Esophagus squamous epithelium (tissue), 5 donors: Measurements from ENCODE around the gene FMNL1. TPM values are rescaled to one million over a fixed set of nuclear protein-coding genes. Genes with fewer than 3 reads are reported as not detected.
A peak's percentile ranks its signal among the peaks of the same experiment; 100 is the strongest.

Experiments used
- DNase-seq: peaks from one replicate; lab custom pipeline; 2025; lab: John Stamatoyannopoulos, UW
- H3K27ac ChIP-seq, 4 donors: fragments of 200-600 bp; sonication (generic); one replicate each; pipeline ENCODE4 v1.5.1; 2016 to 2019; ENCODE audit warnings: mild to moderate bottlenecking in 1 of 4
- H3K27me3 ChIP-seq, 4 donors: fragments of 200-600 bp; sonication (generic); 1 replicate in 3 of 4; 2 replicates in 1 of 4; pipeline versions ENCODE4 v1.5.1 to v1.6.0; 2017 to 2021; ENCODE audit warnings: antibody characterized with exemption in 1 of 4
- H3K36me3 ChIP-seq, 3 donors: fragments of 200-600 bp; sonication (generic); one replicate each; pipeline ENCODE4 v1.5.1; 2016 to 2019
- H3K4me1 ChIP-seq, 3 donors: fragments of 200-600 bp; sonication (generic); one replicate each; pipeline ENCODE4 v1.5.1; 2017 to 2019
- H3K4me3 ChIP-seq, 4 donors: fragments of 200-600 bp; sonication (generic); 1 replicate in 3 of 4; 2 replicates in 1 of 4; pipeline ENCODE4 v1.5.1; 2016 to 2019; ENCODE audit warnings: mild to moderate bottlenecking in 2 of 4, moderate library complexity in 1 of 4
- H3K9me3 ChIP-seq, 3 donors: fragments of 200-600 bp; sonication (generic); one replicate each; pipeline ENCODE4 v1.5.1; 2016 to 2019
- POLR2A ChIP-seq, 4 donors: fragments of 450-650 bp; IDR thresholded peaks; one replicate each; pipeline ENCODE4 v1.6.1; 2017; ENCODE audit warnings: antibody characterized with exemption in 4 of 4, mild to moderate bottlenecking in 4 of 4, moderate library complexity in 3 of 4
- WGBS, 2 donors: methylation state at CpG; one replicate each; pipeline ENCODE4 v1.1.5; 2018; 5-methylcytosine and 5-hydroxymethylcytosine counted together
- intact Hi-C: fragments of 100-400 bp; cut with DNase I; formaldehyde crosslinking; loops from one replicate; pipeline ENCODE4 v1.15.0; 2022
- total RNA-seq, 4 donors: library from RNA; depleted of rRNA; stranded (reverse); fragments of >200 nt; gene quantifications; one replicate each; pipeline ENCODE4 v1.1.0, GENCODE V29; 2016
- TF ChIP-seq, protein P1 (sequence below), 6 experiments: fragments of 450-650 bp in 4 of 6; fragments of 200-600 bp in 2 of 6; sonication (generic) in 2 of 6; IDR thresholded peaks; one replicate each; pipeline ENCODE4 v1.5.1; 2016 to 2019; ENCODE audit warnings: antibody characterized with exemption in 6 of 6, mild to moderate bottlenecking in 4 of 6, moderate library complexity in 4 of 6
- donor health status: DM: yes; HTN: yes; CAD: no.

The FMNL1 gene
- total RNA-seq, 4 donors from 2014 or later: 3.5 to 16.8 (median 6.9) TPM

DNA sequence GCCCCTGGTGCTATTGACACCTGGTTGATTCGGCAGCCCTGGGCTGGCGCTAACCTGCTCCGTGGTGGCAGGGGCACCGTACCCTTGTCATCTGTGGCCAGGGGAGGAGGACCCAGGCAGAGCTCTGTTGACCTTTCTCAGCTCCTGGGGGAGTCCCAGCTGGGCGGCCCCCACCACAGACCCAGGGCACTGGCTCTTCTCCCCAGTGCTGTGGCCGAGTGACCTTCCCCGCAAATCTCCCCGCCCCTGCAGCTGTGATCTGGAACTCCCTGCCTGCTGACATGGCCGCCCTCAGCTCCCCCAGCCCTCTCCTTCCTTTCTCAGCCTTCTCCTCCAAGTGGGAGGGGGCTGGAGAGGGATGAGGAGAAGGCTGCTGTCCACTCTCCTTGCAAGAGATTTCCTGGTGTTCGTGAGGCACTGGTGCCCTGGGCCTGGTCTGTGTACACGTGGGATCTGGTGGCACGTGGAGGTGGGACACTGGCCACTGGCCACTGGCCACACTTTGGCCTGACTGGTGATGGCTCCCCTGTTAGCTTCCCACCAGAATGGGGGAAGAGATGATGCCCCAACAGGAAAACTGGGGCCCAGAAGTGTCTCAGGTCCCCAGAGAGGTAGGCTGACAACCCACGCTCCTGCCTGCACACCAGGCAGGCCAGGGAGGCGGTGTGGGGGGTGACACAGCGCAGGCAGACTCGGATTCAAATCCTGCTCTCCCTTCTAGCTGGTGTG is 8.2 kb downstream of the FMNL1 start:
- intact Hi-C loops: no loop called here
- Histone ChIP-seq H3K27me3 (no peaks in the 10 kb centered on the region), H3K9me3 (no peaks in the 10 kb centered on the region), H3K27ac (peak overlapping the region; percentile 66 to 95 (median 84)), H3K36me3 (no peaks in the 10 kb centered on the region), H3K4me3 (peak overlapping the region in 1 of 4 donors; percentile 70), H3K4me1 (peaks cover 39 to 73% (median 45%) of the 10 kb centered on the region in 3 donors)
- DNase-seq: no peak
- 82 to 91% methylated on average over 4 to 5 of the region's 16 CpGs for WGBS, 2 donors
- no peak for TF ChIP-seq POLR2A (IDR thresholded peaks at IDR 0.05)
- TF ChIP-seq, protein P1, sequence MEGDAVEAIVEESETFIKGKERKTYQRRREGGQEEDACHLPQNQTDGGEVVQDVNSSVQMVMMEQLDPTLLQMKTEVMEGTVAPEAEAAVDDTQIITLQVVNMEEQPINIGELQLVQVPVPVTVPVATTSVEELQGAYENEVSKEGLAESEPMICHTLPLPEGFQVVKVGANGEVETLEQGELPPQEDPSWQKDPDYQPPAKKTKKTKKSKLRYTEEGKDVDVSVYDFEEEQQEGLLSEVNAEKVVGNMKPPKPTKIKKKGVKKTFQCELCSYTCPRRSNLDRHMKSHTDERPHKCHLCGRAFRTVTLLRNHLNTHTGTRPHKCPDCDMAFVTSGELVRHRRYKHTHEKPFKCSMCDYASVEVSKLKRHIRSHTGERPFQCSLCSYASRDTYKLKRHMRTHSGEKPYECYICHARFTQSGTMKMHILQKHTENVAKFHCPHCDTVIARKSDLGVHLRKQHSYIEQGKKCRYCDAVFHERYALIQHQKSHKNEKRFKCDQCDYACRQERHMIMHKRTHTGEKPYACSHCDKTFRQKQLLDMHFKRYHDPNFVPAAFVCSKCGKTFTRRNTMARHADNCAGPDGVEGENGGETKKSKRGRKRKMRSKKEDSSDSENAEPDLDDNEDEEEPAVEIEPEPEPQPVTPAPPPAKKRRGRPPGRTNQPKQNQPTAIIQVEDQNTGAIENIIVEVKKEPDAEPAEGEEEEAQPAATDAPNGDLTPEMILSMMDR (IDR thresholded peaks at IDR 0.05): no peak

DNA sequence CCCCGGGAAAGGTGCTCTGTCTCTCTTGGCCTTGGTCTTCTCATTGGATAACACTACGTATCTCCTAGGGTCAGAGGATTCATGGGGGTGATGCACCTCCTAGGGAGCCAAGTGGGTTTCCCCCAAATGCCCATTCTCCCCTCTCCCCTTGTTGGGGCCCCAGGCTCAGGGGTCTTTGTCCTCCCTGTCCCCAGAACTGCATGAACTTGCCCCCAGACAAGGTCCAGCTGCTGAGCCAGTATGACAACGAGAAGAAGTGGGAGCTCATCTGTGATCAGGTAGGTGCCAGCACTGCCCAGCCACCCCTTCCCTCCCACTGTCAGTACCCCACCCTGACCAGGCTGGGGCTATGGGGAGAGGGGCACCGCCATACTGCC is 8.7 kb downstream of the FMNL1 start:
- H3K4me1 ChIP-seq: peaks cover 39 to 73% (median 45%) of the 10 kb centered on the region in 3 donors
- TF ChIP-seq POLR2A (IDR thresholded peaks at IDR 0.05): no peak
- TF ChIP-seq, protein P1 (IDR thresholded peaks at IDR 0.05): no peak
- 57 to 75% methylated on average over 2 to 3 of the region's 4 CpGs for WGBS, 2 donors

DNA sequence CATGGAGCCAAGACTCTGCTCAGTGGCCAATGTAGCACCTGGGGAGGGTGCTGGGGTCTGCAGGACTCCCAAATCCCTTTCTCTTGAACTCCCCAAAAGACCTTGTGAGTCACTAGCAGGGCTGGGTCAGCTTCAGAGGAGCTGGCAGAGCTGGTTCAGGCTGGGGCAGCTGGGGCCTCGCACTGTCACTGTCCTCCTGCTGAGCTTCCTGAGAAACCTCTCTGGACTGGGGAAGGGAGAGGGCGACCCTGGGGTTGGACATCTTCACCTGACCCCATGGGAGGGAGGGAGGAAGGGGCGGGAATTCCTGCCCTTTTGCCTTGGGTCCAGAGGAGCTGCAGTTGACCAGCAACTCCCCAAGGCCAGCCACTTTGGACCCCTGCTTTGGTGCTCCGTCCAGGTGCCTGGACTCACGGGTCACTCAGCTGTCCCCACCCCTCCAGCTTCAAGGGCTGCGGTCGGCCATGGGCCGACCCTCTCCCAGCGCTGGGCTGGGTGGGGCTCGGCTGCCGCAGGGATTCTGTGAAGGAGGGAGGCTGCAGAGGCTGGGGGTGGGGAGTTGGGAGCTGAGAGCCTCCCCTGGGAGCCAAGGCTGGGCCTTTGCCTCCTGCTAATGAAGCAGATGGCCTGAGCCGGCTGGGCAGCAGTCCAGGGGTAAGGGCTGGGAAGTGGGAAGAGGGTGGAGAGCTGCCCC is 9.2 kb downstream of the FMNL1 start:
- Histone ChIP-seq H3K4me3 (no peak overlapping the region), H3K36me3 (peaks cover 0 to under 1% (median 0%) of the 10 kb centered on the region in 3 donors), H3K27me3 (peaks cover 0 to 2% (median 0%) of the 10 kb centered on the region in 4 donors), H3K27ac (peak overlapping the region; percentile 3 to 95 (median 84)), H3K9me3 (no peaks in the 10 kb centered on the region), H3K4me1 (peaks cover 39 to 75% (median 45%) of the 10 kb centered on the region in 3 donors)
- TF ChIP-seq, protein P1 (IDR thresholded peaks at IDR 0.05): no peak
- 100% methylated on average over 2 of the region's 12 CpGs; no CpG with 5 or more reads in 1 of the 2 donors for WGBS, 2 donors
- no peak for DNase-seq
- intact Hi-C loops: no loop called here

More for the DNA sequence above, 8.7 kb downstream of the FMNL1 start:
- Histone ChIP-seq H3K36me3 (no peaks in the 10 kb centered on the region), H3K9me3 (no peaks in the 10 kb centered on the region), H3K27ac (peak overlapping the region; percentile 3 to 95 (median 84)), H3K4me3 (no peak overlapping the region), H3K27me3 (no peaks in the 10 kb centered on the region)
- intact Hi-C loops: no loop called here
- no peak for DNase-seq

DNA sequence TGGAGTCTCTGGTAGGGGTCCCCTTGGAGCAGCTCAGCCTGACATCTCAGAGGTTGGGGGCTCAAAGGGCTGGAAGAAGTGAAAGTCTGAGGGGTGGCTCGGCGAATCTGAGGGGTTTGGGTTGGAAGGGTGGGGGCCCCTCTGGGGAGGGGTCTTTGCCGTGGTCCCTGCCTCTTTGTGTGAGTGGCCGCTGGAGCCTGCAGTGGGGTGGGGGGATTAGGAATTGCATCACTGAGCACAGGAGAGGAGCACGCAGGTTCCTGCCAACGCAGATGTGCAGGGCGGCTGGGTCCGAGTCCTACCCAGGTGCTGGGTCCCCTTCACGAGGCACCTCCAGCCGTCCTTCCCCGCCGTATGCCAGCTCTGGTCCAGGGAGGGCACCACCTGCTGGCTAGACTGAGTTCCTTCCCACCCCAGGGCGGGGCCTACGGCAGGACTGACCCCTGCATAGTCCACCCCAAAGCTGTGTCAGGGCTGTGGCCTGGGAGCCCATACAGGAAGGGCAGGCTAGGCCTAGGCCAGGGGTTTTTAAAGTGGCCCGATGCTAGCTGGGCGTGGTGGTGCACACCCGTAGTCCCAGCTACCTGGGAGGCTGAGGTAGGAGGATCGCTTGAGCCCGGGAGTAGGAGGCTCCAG is 9.9 kb downstream of the FMNL1 start:
- H3K4me3 ChIP-seq: no peak overlapping the region
- intact Hi-C loops: no loop called here
- peak overlapping the region in 3 of 4 donors; percentile 83 to 95 (median 86) for H3K27ac ChIP-seq
- H3K4me1 ChIP-seq: peaks cover 39 to 68% (median 45%) of the 10 kb centered on the region in 3 donors
- peaks cover 0 to 6% (median 0%) of the 10 kb centered on the region in 4 donors for H3K27me3 ChIP-seq
- TF ChIP-seq, protein P1 (IDR thresholded peaks at IDR 0.05): peak in 1 of 6 experiments; percentile 22
- TF ChIP-seq POLR2A (IDR thresholded peaks at IDR 0.05): no peak
- H3K36me3 ChIP-seq: peaks cover 0 to 5% (median 0%) of the 10 kb centered on the region in 3 donors
- no peaks in the 10 kb centered on the region for H3K9me3 ChIP-seq
- 73 to 87% methylated on average over 5 to 10 of the region's 19 CpGs for whole genome bisulfite sequencing, 2 donors
- DNase-seq: no peak
